GM11168 (cell line): ENCODE data around the gene GABRG3.

ENCODE experiments used
- in situ Hi-C: fragments of 300-500 bp; cut with MboI; formaldehyde crosslinking; loops from one replicate; pipeline ENCODE4 v1.12.0; 2022; ENCODE audit warnings: low sequenced_read_pairs; ENCODE audit not compliant: unreplicated experiment

GABRG3 gene

GRCh38 chr15:27480642-27481041, 509.7 kb downstream of the GABRG3 start:
- in situ Hi-C loops: no loop called here

DNA sequence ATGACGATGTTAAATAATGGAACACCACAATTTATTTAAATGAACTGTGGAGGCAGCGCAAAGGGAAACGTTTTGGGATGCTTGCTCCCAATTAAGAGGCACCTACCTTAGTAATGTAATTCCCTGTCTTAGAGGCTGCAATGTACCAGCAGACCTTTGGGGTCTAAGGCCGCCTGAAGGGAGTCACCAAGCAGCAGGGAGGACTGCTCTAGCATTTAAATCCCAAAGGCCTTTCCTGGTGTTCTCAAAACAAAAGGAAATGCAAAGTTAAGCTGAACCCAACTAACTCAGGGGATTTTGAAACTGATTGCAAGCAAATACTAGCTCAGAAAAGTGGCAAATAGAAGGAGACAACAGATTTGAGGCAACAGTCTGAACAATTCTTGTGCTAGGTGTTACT, 510.8 kb downstream of the GABRG3 start:
- in situ Hi-C loops: no loop called here

- in situ Hi-C loops: no loop called here
Observed at GRCh38 chr15:27482287-27482686, 511.3 kb downstream of the GABRG3 start.

DNA sequence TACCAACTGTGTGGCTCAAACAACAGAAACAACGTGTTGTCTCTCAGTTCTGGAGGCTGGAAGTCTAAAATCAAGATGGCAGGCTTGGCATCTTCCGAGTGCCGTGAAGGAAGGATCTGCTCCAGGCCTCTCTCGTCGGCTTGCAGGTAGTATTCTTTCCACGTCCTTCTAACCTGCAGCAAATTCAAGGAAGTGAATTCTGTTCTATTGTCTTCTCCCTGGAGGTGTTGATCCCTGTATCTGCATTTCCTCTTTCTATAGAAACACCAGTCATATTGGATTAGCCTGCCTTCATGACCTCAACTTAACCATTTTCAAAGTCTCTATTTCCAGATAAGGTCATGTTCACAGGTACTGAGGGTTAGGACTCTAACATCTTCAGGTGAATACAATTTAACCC, 512.1 kb downstream of the GABRG3 start:
- in situ Hi-C loops: no loop called here

- in situ Hi-C loops: no loop called here
Observed at GRCh38 chr15:27485265-27485664, 514.3 kb downstream of the GABRG3 start.

DNA sequence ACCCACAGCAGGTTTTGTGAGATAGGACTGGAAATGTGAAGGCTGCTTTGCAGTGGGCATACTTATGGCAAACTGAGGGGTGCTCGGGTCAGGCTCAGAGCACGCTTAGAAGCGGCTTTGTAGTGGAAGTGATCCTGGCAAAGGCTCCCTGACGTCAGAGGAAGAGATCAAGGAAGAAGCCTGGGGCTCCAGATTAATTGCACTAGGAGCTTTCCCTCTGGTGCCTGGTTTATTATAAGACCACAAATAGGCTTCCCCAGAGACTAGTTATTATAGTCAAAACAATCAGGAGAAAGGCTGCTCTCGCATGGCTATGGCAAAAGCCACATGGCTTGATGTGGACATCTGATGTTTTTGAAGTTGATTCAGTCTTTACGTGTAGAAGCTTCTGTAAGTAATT, 515.1 kb downstream of the GABRG3 start:
- in situ Hi-C loops: no loop called here

GRCh38 chr15:27486683-27487647, 516.0 kb downstream of the GABRG3 start:
- in situ Hi-C loops: no loop called here

DNA sequence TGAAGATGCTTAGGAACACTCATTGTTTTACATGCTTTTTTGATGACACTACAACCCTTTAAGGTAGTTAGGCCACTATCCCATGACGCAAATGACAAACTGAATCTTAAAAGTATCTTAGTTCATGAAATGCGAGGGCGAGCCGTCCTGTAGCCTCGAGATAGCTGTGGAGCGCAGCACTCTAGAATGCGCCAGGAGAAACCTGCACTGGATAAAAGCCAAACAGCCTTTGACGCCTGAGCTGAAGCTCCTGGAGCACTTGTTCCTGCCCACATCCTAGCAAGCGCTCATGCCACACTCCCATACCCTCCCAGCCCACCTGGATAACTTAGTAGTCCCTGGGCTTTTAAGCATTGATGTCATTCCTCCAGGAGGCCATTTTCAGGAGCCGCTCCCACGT, 516.9 kb downstream of the GABRG3 start:
- in situ Hi-C loops: no loop called here

- in situ Hi-C loops: no loop called here
Observed at GRCh38 chr15:27490867-27491595, 520.0 kb downstream of the GABRG3 start.

DNA sequence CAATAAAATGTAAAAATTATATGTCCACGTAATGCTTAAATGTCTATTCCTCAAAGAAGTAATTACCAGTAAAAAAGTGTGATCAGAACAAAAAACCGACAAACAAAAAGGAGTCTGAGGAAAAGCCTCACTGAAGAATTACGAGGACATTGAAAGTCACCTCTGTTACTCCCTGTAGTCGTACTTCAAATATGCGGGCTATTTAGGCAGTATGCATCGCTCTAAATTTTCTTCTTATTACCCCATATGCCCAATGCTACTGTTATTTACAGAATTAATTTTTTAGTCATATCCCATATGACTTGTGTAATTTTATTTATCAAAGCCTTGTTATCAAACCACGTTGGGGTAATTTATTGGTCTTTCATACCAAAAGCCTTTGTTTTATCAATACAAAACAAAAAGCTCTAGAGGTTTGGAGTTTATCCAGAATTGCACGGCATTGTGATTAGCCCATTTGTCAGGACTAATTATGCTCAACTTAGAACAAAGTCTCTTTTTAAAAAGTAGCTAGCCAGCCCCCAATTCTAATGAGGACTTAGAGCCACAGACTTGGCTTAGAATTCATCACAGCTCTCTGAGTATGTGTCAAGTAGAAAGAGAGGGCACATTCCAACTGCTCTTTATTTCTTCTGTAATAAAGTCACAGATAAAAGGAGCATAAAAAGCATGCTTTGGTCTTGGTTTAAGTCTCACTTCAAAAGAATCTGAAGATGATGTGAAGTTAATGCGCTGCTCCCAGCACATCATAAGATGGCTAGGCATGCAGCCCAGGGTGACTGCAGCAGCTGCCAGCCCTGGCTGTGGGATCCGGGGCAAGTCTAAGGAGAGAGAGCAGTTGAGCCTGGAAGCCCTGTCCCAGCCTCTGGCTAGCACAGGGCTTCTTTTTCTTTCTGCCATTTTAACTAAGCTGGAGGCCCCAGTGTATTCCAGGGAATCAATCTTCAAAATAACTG, 521.0 kb downstream of the GABRG3 start:
- in situ Hi-C loops: no loop called here

DNA sequence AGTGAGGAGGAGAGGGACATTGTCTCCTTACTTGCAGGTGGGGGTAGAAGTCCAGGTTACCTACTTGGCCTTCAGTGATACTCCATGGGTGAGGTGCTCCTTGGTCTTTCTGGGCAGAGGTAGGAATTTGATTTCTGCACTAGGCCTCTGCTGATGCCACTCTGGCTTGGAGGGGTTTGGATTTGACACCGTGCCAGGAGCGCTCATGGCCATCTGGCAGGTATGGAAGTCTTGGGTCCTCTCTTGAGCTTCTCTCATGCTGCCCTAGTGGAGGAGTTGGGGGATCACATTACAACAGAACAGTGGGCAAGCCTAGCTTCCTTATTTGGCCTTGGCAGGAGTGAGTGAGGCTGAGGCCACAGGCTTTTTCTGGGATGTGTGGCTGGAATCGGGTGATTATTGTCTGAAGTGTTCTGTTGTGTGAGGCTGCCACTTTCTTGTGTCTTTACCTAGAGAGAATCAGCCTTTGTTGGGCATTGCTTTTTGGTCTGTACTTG, 525.0 kb downstream of the GABRG3 start:
- in situ Hi-C loops: no loop called here

- in situ Hi-C loops: no loop called here
Observed at GRCh38 chr15:27498700-27499099, 527.7 kb downstream of the GABRG3 start.

- in situ Hi-C loops: no loop called here
Observed at GRCh38 chr15:27499191-27499590, 528.2 kb downstream of the GABRG3 start.

DNA sequence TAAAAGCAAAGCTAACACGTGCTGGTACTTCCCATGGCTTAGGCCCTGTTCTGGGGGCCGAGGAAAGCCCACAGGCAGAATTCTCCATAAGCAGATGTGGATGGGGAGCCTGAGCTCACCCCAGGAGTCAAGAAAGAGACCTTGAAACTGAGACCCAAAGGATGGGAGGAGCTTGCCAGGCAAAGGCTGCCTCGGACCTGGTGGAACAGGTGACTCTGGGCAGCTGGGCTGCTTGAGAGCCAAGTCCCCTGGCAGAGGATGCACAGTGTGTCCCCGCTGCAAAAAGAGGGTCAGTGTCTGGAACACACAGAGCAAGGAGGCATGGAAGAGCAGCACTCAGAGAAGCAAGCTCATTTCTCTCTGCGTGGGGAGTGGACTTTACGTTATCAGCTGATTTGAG, 528.7 kb downstream of the GABRG3 start:
- in situ Hi-C loops: no loop called here

DNA sequence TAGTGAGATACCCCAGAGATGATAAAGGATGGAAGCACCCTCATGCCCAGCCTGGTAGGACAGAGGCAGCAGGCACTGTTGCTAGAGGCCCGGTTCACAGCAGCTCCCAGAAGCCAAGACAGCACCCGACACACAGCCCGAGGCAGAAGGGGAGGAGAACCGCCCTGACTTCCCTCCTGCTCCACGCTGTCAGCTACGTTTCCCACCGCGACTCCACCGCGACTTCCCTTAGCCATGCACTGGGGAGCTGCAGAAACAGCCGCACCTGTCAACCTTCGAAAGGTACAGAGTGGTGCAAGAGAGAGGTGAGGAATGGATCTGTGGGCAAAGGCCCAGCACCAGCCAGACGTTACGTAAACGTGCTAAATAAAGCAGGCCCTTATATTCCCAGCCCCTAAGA, 529.2 kb downstream of the GABRG3 start:
- in situ Hi-C loops: no loop called here

- in situ Hi-C loops: no loop called here
Observed at GRCh38 chr15:27506752-27507151, 535.8 kb downstream of the GABRG3 start.

- in situ Hi-C loops: no loop called here
Observed at GRCh38 chr15:27509014-27509413, 538.0 kb downstream of the GABRG3 start.

GRCh38 chr15:27512281-27513001, 541.5 kb downstream of the GABRG3 start:
- in situ Hi-C loops: no loop called here

- in situ Hi-C loops: no loop called here
Observed at GRCh38 chr15:27514526-27514925, 543.5 kb downstream of the GABRG3 start.
